Mucosa of descending colon (tissue), 3 donors: Measurements from ENCODE around the gene MBNL1. TPM values are rescaled to one million over a fixed set of nuclear protein-coding genes. Genes with fewer than 3 reads are reported as not detected.

ENCODE experiments used
- ATAC-seq: fragments of 200-7000 bp; cut with Tn5 transposase; one replicate; pipeline ENCODE4 v1.9.1; 2020; ENCODE audit warnings: mild to moderate bottlenecking, moderate library complexity
- DNase-seq, 3 donors: peaks; one replicate each; pipeline ENCODE4 v3.0.0-alpha.2; 2020
- H3K36me3 ChIP-seq: fragments of 200-600 bp; one replicate; pipeline ENCODE4 v1.8.0; 2021; ENCODE audit warnings: low read depth, mild to moderate bottlenecking
- H3K4me1 ChIP-seq: fragments of 200-600 bp; one replicate; pipeline ENCODE4 v1.8.0; 2021; ENCODE audit warnings: low read depth, mild to moderate bottlenecking
- H3K4me3 ChIP-seq: fragments of 200-600 bp; one replicate; pipeline ENCODE4 v1.8.0; 2021; ENCODE audit warnings: mild to moderate bottlenecking
- H3K9me3 ChIP-seq: fragments of 200-600 bp; one replicate; pipeline ENCODE4 v1.8.0; 2021; ENCODE audit warnings: mild to moderate bottlenecking
- intact Hi-C, 2 donors: fragments of 100-400 bp; cut with DNase I in 1 of 2; cut with micrococcal nuclease in 1 of 2; formaldehyde crosslinking; loops; one replicate each; pipeline versions ENCODE4 v1.11.0 to v1.11.1; 2022; cut with DNase I, micrococcal nuclease
- total RNA-seq, 3 donors: library from RNA; stranded (reverse); fragmentation: NEBNext Ultra II Directional in 2 of 3; extraction: Animal tissue kit (Norgen Biotek cat#: 25700) in 2 of 3; gene quantifications; one replicate each; pipeline versions ENCODE4 v1.2.1 to v1.2.4, GENCODE V29; 2021 to 2023
- TF ChIP-seq, protein P1 (sequence below): fragments of 200-600 bp; IDR thresholded peaks from one replicate; pipeline ENCODE4 v1.8.0; 2022; ENCODE audit warnings: antibody characterized with exemption, mild to moderate bottlenecking
- donor health status: DM: no; HTN: no; CAD: no; lungs with moderate emphysema.
- donor health status: DM: no; HTN: no; CAD: no.
- donor health status: DM: no; HTN: yes; CAD: no.

The MBNL1 gene
- total RNA-seq, 3 donors from 2014 or later = 184 to 381 (median 215) TPM

GRCh38 chr3:152452318-152452717 is 183.6 kb downstream of the MBNL1 start:
- TF ChIP-seq, protein P1, sequence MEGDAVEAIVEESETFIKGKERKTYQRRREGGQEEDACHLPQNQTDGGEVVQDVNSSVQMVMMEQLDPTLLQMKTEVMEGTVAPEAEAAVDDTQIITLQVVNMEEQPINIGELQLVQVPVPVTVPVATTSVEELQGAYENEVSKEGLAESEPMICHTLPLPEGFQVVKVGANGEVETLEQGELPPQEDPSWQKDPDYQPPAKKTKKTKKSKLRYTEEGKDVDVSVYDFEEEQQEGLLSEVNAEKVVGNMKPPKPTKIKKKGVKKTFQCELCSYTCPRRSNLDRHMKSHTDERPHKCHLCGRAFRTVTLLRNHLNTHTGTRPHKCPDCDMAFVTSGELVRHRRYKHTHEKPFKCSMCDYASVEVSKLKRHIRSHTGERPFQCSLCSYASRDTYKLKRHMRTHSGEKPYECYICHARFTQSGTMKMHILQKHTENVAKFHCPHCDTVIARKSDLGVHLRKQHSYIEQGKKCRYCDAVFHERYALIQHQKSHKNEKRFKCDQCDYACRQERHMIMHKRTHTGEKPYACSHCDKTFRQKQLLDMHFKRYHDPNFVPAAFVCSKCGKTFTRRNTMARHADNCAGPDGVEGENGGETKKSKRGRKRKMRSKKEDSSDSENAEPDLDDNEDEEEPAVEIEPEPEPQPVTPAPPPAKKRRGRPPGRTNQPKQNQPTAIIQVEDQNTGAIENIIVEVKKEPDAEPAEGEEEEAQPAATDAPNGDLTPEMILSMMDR = no peak
- DNase-seq = no peak
- intact Hi-C loops = loop anchor here in 1 of 2 donors (10.0 kb wide), 1 partner anchor 378 kb away; no protein-coding TSS in a partner anchor
- Histone ChIP-seq H3K9me3 (no peaks in the 10 kb centered on the region), H3K4me1 (peaks cover 5% of the 10 kb centered on the region), H3K36me3 (peaks cover 7% of the 10 kb centered on the region), H3K4me3 (no peak overlapping the region)
- ATAC-seq = no peak

DNA sequence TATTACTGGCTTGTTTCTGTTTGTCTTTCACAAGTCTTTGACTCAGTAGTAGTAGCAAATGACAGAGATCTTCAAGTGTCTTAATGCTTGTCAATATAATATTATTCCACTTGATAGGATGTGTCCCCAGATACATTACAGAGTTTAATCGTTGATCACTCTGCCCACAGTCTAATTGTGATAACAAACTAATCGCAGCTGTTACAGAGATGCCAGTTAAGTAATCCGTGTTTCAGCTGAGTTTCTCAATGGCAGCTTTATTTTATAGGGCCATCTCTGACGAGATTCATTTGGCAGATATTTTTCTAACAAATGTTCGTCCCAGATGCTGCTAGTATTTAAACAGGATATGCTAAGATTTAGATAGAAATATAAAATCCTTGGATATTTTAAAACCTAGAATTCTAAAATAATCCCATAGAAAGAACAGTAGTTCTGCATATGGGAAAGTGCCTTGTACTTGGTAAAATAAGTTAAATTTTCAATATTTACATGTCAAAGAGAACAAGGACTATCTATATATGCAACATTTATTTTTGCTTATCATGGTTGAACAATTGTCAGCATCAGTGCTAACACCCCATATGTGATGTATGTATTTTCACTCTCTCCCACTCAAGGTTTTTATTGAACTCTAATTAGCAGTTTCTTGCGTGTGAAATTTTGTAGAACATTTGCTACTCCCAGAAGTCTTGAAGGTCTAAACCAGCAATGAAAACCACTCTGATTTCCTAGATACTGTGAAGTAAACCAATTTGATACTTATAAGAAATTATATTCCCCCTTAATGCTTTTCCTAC is 185.5 kb downstream of the MBNL1 start:
- H3K4me1 ChIP-seq = no peaks in the 10 kb centered on the region
- ATAC-seq (no peak), DNase-seq (no peak)
- H3K36me3 ChIP-seq = peaks cover 7% of the 10 kb centered on the region
- no peaks in the 10 kb centered on the region for H3K9me3 ChIP-seq
- no peak overlapping the region for H3K4me3 ChIP-seq
- TF ChIP-seq, protein P1 = no peak
- intact Hi-C loops = loop anchor here in 1 of 2 donors (10.0 kb wide), 1 partner anchor 379 kb away; no protein-coding TSS in a partner anchor

DNA sequence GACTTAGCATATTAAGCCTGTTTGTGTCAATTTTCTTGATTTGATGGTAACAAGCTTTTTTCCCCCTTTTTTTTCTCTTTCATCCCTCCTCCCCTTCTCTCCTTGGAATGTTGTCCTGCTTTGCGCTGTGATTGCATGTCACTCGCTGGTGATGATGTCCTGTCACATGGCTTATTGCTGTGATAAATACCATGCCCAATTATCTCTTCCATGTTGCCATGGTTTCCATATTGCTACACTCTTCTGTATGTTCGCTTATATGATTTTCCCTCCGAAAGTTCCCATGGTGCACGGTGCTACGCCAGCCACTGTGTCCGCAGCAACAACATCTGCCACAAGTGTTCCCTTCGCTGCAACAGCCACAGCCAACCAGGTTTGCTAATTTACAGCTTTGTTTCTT is 187.3 kb downstream of the MBNL1 start:
- TF ChIP-seq, protein P1 = no peak
- DNase-seq (no peak), ATAC-seq (no peak)
- H3K9me3 ChIP-seq = no peaks in the 10 kb centered on the region
- no peak overlapping the region for H3K4me3 ChIP-seq
- H3K4me1 ChIP-seq = no peaks in the 10 kb centered on the region
- intact Hi-C loops = loop anchor here in 1 of 2 donors (10.0 kb wide), 1 partner anchor 381 kb away; no protein-coding TSS in a partner anchor
- peaks cover 7% of the 10 kb centered on the region for H3K36me3 ChIP-seq

DNA sequence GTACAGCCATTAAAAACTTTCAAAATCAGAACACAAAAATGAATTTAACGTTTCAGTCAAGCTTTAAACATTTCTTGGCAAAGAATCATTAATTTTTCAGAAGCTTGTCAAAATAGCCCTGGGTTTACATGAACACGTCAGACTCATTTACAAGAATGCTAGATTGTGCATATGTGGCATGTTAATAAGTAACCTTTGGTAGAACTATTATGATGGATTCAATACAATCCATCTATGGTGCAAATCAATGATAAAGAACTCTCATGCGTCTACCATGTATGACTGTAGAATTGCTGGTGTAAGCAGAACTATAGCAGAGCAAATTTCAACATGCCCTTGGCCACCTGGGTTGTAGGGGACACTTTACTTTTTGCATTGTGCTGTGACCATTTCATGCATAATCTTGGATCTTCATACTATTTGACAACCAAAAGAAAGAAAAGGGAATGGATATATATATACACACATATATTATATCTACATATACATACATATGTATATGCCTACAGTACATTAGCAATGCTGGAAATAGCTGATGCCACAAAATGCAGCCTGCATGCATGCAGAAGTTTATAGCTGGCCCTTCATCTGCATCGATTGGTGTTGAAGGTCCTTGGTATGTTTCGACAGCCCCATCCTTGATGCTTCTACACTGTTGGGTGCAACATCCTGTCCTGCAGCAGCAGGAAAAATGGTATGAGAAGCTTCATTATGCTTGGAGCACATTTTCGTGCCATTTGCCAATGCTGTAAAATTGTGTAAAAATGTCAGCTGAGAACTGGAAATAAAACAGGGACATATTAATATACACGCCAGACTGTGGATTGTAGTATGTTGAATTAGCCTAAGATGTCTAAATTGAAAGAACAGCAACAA is 189.0 kb downstream of the MBNL1 start:
- Histone ChIP-seq H3K4me1 (no peaks in the 10 kb centered on the region), H3K4me3 (no peak overlapping the region), H3K9me3 (no peaks in the 10 kb centered on the region), H3K36me3 (peaks cover 7% of the 10 kb centered on the region)
- intact Hi-C loops = loop anchor here in 1 of 2 donors (10.0 kb wide), 1 partner anchor 383 kb away; no protein-coding TSS in a partner anchor
- ATAC-seq (no peak), DNase-seq (no peak)
- TF ChIP-seq, protein P1 = no peak

DNA sequence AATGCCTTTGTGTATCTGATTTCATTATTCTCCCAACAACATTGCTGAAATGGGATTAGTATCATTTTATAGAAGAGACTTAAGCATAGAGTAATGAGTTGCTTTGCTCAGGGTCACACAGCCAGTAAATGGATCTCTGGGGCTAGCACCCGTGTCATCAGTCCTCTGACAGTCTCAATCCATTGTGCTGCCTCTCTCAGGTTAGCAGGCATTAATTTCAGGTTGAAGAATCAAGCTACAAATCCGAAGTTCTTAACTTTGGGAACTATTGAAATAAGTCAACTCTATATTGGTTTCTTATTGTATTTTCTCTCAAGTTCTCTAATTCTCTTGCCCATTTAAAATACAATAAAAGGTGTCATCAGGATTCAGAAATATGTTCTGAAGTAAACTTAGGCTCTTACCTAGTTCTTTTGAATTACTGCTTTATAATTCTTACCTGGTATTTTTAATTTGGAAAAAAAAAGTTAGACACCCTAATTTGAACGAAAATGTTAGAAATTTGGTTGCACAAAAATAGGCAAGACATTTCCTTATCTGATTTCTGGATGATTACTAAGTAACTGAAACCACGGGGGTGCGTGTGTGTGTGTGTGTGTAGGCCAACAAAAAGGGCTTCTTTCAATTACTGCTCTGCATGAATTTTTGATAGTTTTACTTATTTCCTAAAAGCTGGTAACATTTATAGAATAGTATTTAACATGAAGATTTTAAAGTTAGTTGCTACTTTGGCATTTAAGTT is 189.8 kb downstream of the MBNL1 start:
- no peak for ATAC-seq
- intact Hi-C loops = loop anchor here in 1 of 2 donors (10.0 kb wide), 1 partner anchor 384 kb away; no protein-coding TSS in a partner anchor
- TF ChIP-seq, protein P1 = no peak

More for the DNA sequence above, 189.8 kb downstream of the MBNL1 start:
- DNase-seq = no peak
- Histone ChIP-seq H3K36me3 (peaks cover 7% of the 10 kb centered on the region), H3K9me3 (no peaks in the 10 kb centered on the region), H3K4me1 (no peaks in the 10 kb centered on the region), H3K4me3 (no peak overlapping the region)
